Measurements from ENCODE around the gene PNPLA5. TPM values are rescaled to one million over a fixed set of nuclear protein-coding genes. Genes with fewer than 3 reads are reported as not detected.
"Not testable (repeated sequence)": the region's sequence is repeated elsewhere in the genome, so short reads cannot be mapped to it uniquely, and the experiment has no call there.

The PNPLA5 gene
- total RNA-seq, 2 donors from 2014 or later, result 0.68 to 0.73 TPM

- not testable (repeated sequence) for H3K27me3 Mint-ChIP-seq (ENCODE audit: insufficient read depth); H3K9me3 ChIP-seq (ENCODE audit: control insufficient read depth, low read length); H3K4me1 Mint-ChIP-seq; DNase-seq; H3K27me3 ChIP-seq (ENCODE audit: control insufficient read depth, insufficient read depth, low read length, poor library complexity, severe bottlenecking); H3K36me3 Mint-ChIP-seq (ENCODE audit: low read depth); H3K27ac ChIP-seq (ENCODE audit: low read depth, low read length); H3K9ac ChIP-seq (ENCODE audit: extremely low read depth, low read length, poor library complexity, severe bottlenecking); H3K36me3 ChIP-seq (ENCODE audit: control insufficient read depth, insufficient read depth, low read length); H3K27ac Mint-ChIP-seq; H3K4me3 Mint-ChIP-seq; H3K4me1 ChIP-seq (ENCODE audit: control insufficient read depth, insufficient read depth, low read length); H3K4me3 ChIP-seq (ENCODE audit: low read length)
- peak; percentile 64 for TF ChIP-seq CTCF (conservative IDR thresholded peaks at IDR 0.05)
- 56% methylated on average over 8 of the region's 12 CpGs; no CpG with 5 or more reads in 1 of the 2 experiments for WGBS, 2 experiments (ENCODE audit: insufficient coverage in 1 of 2, insufficient read length in 1 of 2)
- peaks cover 11% of the 10 kb centered on the region for H3K9me3 Mint-ChIP-seq
These were observed 12.6 kb upstream of the PNPLA5 start for GRCh38 chr22:43904412-43904811.

GRCh38 chr22:43903033-43903432 is 11.2 kb upstream of the PNPLA5 start:
- H3K27me3 ChIP-seq (ENCODE audit: control insufficient read depth, insufficient read depth, low read length, poor library complexity, severe bottlenecking); DNase-seq; H3K9ac ChIP-seq (ENCODE audit: extremely low read depth, low read length, poor library complexity, severe bottlenecking); H3K27me3 Mint-ChIP-seq (ENCODE audit: insufficient read depth); H3K36me3 ChIP-seq (ENCODE audit: control insufficient read depth, insufficient read depth, low read length); H3K9me3 ChIP-seq (ENCODE audit: control insufficient read depth, low read length); H3K4me1 ChIP-seq (ENCODE audit: control insufficient read depth, insufficient read depth, low read length); H3K4me1 Mint-ChIP-seq; H3K4me3 ChIP-seq (ENCODE audit: low read length); H3K27ac ChIP-seq (ENCODE audit: low read depth, low read length); H3K27ac Mint-ChIP-seq; H3K36me3 Mint-ChIP-seq (ENCODE audit: low read depth); H3K4me3 Mint-ChIP-seq: not testable (repeated sequence)
- H3K9me3 Mint-ChIP-seq, result peaks cover 11% of the 10 kb centered on the region
- 83% methylated on average over 1 to 11 of the region's 12 CpGs for WGBS, 2 experiments (ENCODE audit: insufficient coverage in 1 of 2, insufficient read length in 1 of 2)

- Histone ChIP-seq H3K36me3 (ENCODE audit: control insufficient read depth, insufficient read depth, low read length) (no peaks in the 10 kb centered on the region), H3K27me3 (ENCODE audit: control insufficient read depth, insufficient read depth, low read length, poor library complexity, severe bottlenecking) (no peaks in the 10 kb centered on the region), H3K4me1 (ENCODE audit: control insufficient read depth, insufficient read depth, low read length) (no peaks in the 10 kb centered on the region), H3K27ac (ENCODE audit: low read depth, low read length) (no peak overlapping the region), H3K9me3 (ENCODE audit: control insufficient read depth, low read length) (no peaks in the 10 kb centered on the region), H3K4me3 (ENCODE audit: low read length) (no peak overlapping the region), H3K9ac (ENCODE audit: extremely low read depth, low read length, poor library complexity, severe bottlenecking) (no peak overlapping the region)
- 70 to 73% methylated on average over 4 to 5 of the region's 5 CpGs for WGBS, 2 experiments (ENCODE audit: insufficient coverage in 1 of 2, insufficient read length in 1 of 2)
- Mint-ChIP-seq H3K27me3 (ENCODE audit: insufficient read depth) (peaks cover 4% of the 10 kb centered on the region), H3K4me3 (no peak overlapping the region), H3K27ac (no peak overlapping the region), H3K36me3 (ENCODE audit: low read depth) (no peaks in the 10 kb centered on the region), H3K4me1 (peaks cover 6% of the 10 kb centered on the region), H3K9me3 (peaks cover 11% of the 10 kb centered on the region)
- DNase-seq, result no peak
- no peak for TF ChIP-seq CTCF (conservative IDR thresholded peaks at IDR 0.05)
These were observed 10.3 kb upstream of the PNPLA5 start for GRCh38 chr22:43901976-43902643.

- H3K4me3 Mint-ChIP-seq, result no peak overlapping the region
- no peaks in the 10 kb centered on the region for H3K36me3 Mint-ChIP-seq (ENCODE audit: low read depth)
- peaks cover 4% of the 10 kb centered on the region for H3K27me3 Mint-ChIP-seq (ENCODE audit: insufficient read depth)
- Histone ChIP-seq H3K4me1 (ENCODE audit: control insufficient read depth, insufficient read depth, low read length) (no peaks in the 10 kb centered on the region), H3K9me3 (ENCODE audit: control insufficient read depth, low read length) (no peaks in the 10 kb centered on the region), H3K9ac (ENCODE audit: extremely low read depth, low read length, poor library complexity, severe bottlenecking) (no peak overlapping the region), H3K4me3 (ENCODE audit: low read length) (no peak overlapping the region), H3K27me3 (ENCODE audit: control insufficient read depth, insufficient read depth, low read length, poor library complexity, severe bottlenecking) (no peaks in the 10 kb centered on the region), H3K36me3 (ENCODE audit: control insufficient read depth, insufficient read depth, low read length) (no peaks in the 10 kb centered on the region), H3K27ac (ENCODE audit: low read depth, low read length) (no peak overlapping the region)
- WGBS, 2 experiments (ENCODE audit: insufficient coverage in 1 of 2, insufficient read length in 1 of 2), result 72 to 75% methylated on average over 2 to 7 of the region's 7 CpGs
- peak; percentile 61 for DNase-seq
- H3K4me1 Mint-ChIP-seq, result peaks cover 6% of the 10 kb centered on the region
- H3K9me3 Mint-ChIP-seq, result peaks cover 11% of the 10 kb centered on the region
- H3K27ac Mint-ChIP-seq, result no peak overlapping the region
- no peak for TF ChIP-seq CTCF (conservative IDR thresholded peaks at IDR 0.05)
These were observed 8.4 kb upstream of the PNPLA5 start for GRCh38 chr22:43900206-43900605.
